HG03280 (cell line): ENCODE measurements around the gene NXNL1.
"Not testable (repeated sequence)": the region's sequence is repeated elsewhere in the genome, so short reads cannot be mapped to it uniquely, and the experiment has no call there.

Experiments
- ATAC-seq: cut with Tn5 transposase; IDR thresholded peaks from one replicate; pipeline ENCODE4 v1.9.1; 2021; ENCODE audit warnings: mild to moderate bottlenecking, moderate library complexity; ENCODE audit not compliant: unreplicated experiment

The NXNL1 gene

GRCh38 chr19:17460372-17461230 is at the start of gene NXNL1:
NXNL1 (minus strand) TSS chr19:17460926; CDS start chr19:17460869, 57 bp downstream.
- no peak for ATAC-seq

- ATAC-seq = not testable (repeated sequence)
Observed at GRCh38 chr19:17508558-17508933, 47.8 kb upstream of the NXNL1 start.

DNA sequence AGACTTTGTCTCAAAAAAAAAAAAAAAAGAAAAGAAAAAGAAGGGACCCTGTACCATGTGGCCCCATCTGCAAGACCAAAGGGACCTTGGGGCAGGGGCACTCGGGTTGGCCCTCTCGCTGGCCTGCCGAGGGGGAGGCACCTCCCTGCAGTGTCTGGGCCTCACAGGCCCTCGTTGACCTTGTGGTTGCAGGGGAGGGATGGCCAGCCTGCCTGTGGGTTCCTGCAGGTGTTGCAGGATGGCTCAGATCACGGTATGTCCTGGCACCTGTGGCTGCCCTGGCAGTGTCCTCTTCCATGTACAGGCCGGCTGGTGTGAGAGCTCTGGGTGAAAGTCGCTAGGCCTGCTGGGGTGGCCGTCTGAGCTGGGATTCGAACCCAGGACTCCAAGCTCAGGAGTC is 46.0 kb upstream of the NXNL1 start:
- ATAC-seq = no peak

- no peak for ATAC-seq
Observed at GRCh38 chr19:17505223-17505622, 44.5 kb upstream of the NXNL1 start.

DNA sequence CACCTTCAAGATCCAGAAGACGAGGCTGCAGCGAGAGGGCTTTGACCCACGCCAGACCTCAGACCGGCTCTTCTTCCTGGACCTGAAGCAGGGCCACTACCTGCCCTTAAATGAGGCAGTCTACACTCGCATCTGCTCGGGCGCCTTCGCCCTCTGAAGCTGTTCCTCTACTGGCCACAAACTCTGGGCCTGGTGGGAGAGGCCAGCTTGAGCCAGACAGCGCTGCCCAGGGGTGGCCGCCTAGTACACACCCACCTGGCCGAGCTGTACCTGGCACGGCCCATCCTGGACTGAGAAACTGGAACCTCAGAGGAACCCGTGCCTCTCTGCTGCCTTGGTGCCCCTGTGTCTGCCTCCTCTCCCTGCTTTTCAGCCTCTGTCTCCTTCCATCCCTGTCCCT is 43.7 kb upstream of the NXNL1 start:
- no peak for ATAC-seq

- no peak for ATAC-seq
Observed at GRCh38 chr19:17504030-17504429, 43.3 kb upstream of the NXNL1 start.

- no peak for ATAC-seq
Observed at GRCh38 chr19:17503240-17503639, 42.5 kb upstream of the NXNL1 start.

DNA sequence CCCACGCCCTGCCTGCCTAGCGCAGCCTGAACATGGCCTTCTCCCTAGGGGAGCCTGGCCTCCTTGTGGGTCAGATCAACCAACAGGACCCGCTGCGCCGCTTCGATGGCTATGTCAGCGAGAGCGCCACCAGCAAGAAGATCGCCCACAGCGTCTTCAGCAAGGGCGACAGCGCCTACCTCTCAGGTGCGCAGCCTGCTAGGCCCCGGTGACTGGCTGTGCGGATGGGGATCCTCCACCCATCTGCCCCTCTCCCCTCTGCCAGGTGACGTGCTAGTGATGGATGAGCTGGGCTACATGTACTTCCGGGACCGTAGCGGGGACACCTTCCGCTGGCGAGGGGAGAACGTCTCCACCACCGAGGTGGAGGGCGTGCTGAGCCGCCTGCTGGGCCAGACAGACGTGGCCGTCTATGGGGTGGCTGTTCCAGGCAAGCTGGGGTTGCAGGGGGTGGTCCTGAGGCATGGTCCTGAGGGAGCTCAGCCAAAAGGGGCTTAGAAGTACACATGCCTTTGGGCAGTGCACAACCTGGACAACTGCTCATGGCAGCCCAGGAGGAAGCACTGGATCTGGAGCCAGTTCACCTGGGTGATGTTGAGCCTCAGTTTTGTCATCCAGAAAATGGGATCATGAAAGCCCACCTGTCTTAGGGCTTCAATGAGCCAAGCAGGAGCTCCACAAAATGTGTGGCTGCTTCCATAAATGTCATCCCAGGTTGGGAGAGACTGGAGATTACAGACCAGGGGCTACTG is 39.9 kb upstream of the NXNL1 start:
- no peak for ATAC-seq

DNA sequence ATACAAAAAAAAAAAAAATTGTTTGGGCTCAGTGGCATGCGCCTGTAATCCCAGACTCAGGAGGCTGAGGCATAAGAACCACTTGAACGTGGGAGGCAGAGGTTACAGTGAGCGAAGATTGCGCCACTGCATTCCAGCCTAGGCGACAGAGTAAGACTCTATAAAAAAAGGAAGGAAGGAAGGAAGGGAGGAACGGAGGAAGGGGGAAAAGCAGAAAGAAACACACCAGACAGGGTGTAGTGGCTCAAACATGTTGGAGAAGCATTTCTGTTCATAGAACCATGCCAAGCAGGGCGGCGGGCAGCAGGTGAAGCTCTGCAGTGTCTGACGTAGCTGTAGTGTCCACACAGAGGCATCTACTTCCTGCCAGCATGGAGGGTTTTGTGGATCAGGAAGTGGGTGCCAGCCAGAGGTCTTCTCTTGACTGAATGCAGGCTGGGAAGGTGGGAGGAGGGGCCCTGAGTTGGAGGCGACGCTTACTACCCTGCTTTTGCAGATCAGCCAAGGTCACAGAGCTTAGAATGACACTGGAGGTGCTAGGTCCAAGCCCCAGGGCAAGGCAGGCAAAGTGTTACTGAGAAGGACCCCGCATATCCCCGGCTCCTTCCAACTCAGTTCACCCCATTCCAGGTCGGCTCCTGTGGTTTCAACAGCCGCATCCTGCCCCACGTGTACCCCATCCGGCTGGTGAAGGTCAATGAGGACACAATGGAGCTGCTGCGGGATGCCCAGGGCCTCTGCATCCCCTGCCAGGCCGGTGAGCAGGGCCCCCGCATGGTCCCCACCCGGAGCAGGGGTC is 39.1 kb upstream of the NXNL1 start:
- no peak for ATAC-seq

DNA sequence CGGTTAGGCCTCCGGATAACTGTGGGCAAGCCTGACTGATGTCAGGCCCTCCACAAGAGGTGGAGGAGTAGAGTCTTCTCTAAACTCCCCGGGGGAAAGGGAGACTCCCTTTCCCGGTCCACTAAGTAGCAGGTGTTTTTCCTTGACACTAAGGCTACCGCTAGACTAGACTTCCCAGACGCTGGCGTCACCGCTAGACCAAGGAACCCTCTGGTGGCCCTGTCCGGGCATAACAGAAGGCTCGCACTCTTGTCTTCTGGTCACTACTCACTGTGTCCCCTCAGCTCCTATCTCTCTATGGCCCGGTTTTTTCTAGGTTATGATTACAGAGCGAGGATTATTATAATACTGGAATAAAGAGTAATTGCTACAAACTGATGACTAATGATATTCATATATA is 38.3 kb upstream of the NXNL1 start:
- ATAC-seq = not testable (repeated sequence)

DNA sequence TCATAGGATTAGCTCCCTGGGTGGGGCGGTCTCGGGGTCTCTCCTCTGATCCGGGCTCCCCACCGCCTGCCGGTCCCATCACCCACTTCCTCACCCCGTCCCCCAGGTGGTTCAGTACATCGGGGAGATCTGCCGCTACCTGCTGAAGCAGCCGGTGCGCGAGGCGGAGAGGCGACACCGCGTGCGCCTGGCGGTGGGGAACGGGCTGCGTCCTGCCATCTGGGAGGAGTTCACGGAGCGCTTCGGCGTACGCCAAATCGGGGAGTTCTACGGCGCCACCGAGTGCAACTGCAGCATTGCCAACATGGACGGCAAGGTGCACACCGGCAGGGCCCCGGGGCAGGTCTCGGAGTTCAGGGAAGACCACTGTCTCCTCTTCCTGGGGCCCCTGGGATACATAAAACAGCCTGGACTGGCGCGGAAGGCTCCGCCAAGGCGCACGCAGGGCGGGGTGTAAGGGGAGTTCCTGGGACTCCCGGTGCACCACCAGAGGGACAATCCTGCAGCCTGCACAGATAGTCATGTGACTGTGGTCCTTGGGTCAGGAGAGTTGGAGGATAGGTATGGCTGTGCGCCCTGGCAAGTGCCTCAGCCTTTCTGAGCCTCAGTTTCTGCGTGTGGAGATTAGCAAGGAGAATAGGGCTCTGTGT is 36.5 kb upstream of the NXNL1 start:
- ATAC-seq = no peak

GRCh38 chr19:17496337-17496997 is 35.7 kb upstream of the NXNL1 start:
- peak; percentile 69 for ATAC-seq

DNA sequence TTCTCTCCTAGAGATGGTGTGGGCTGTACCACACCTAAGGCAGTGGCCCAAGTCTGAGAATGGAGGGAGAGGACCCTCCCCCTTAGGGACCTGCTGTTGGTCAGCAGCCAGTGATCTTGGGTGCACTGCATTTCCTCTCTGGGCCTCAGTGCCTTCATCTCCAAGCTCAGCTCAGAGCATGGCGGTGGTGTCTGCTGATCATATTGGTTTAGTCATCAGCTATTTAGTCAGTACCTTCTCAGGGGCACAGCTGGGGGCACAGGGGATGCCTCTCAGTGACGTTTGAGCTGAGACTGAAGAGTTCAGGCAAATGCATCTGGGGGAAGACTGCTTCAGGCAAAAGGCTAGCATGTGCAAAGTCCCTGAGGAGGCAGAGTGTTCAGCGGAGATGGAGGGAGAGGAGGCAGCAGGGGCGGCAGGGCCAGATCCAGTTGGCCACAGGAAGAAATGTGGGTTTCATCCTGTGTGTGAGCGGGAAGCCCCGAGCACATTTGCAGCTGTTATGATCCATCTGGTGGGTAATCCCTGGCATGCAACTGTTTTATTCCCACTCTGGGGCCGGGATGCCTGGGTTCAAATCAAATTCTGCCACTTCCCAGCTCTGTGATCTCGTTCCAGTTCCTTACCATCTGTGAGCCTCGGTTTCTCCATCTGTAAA is 35.0 kb upstream of the NXNL1 start:
- ATAC-seq = no peak

DNA sequence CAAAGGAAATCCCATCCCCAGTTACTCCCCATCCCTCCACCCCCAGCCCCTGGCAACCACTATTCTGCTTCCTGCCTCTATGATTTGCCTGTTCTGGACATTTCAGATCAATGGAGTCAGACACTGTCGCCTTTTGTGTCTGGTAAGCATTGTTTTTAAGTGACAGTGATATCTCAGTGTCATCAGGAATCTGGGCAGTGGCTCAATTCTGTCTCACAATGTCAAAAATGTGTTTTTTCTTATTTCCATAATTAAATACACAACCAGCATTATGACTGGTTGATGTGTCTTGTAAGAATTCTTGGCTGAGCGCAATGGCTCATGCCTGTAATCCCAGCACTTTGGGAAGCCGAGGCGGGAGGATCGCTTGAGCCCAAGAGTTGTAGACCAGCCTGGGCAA is 30.6 kb upstream of the NXNL1 start:
- ATAC-seq = no peak

DNA sequence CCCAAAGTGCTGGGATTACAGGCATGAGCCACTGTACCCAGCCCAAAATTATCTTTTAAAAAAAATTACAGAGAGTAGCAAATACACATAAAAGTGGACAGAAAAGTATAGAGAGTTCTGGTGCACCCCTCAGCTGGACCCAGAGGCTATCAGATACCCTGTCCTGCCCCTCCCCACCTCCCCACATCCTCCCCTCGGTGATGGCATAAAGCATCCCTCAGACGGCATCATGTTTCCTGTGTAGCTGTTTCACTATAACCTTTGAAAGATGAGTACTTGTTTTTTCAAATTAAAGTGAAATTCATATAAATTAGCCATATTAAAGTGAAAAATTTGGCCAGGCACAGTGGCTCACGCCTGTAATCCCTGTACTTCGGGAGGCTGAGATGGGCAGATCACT is 29.7 kb upstream of the NXNL1 start:
- ATAC-seq = no peak

DNA sequence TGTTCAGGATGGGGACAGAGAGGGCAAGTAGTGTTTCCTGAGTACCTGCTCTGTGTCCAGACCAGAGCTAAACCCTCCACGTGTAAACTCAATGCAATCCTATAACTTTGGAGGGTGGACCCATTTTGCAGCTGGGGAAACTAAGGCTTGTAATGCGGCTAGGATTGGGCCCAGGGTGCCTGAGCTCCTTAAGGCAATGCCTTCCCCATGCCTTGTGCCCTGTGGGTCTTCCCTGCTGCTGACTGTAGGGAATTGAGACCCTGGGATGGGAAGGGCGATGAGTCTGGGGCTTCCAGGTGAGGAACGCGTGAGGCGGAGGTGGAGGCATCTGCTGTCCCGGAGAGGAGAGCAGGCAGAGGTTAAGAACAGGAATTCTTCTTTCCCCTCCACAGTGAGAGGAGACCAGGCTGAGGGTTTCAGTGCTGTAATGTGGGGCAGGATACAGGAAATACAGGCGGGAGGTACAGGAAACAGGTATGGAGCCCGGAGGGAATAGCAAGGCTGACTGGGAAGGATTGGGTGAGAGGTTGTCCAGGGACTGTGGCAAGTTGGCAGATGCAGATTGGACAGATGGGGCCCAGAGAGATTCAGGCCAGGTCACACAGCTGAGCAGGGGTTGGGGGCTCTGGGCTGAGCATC is 28.8 kb upstream of the NXNL1 start:
- ATAC-seq = no peak

DNA sequence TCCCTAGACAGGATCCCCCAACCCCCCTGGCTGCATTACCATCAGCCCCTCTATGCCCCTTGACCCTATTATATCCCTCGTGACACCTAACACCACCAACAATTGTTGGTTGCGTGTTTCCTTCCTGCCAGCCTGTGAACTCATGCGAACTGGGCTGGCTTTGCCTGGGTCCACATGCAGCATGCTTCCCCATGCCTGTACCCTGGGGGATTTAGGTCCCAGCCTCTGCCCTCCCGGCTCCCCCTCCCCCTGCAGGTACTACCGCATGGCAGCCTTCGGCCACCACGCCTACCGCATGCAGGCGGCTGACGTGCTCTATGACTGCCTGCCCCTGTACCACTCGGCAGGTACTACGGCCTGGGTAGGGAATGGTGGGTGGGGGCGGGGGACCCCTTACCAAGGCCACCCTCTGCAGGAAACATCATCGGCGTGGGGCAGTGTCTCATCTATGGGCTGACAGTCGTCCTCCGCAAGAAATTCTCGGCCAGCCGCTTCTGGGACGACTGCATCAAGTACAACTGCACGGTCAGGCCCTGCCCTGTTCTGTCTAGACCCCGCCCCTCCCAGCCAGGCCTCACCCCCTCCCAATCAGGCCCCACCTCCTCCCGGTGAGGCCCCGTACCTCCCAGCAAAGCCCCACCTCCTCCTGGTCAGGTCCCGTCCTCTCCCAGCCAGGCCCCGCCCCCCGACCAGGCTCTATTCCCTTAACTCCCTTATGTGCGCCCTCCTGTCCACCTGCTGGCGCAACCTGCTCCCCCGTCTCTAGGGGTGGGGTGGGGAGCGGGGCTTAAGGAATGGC is 28.1 kb upstream of the NXNL1 start:
- no peak for ATAC-seq

DNA sequence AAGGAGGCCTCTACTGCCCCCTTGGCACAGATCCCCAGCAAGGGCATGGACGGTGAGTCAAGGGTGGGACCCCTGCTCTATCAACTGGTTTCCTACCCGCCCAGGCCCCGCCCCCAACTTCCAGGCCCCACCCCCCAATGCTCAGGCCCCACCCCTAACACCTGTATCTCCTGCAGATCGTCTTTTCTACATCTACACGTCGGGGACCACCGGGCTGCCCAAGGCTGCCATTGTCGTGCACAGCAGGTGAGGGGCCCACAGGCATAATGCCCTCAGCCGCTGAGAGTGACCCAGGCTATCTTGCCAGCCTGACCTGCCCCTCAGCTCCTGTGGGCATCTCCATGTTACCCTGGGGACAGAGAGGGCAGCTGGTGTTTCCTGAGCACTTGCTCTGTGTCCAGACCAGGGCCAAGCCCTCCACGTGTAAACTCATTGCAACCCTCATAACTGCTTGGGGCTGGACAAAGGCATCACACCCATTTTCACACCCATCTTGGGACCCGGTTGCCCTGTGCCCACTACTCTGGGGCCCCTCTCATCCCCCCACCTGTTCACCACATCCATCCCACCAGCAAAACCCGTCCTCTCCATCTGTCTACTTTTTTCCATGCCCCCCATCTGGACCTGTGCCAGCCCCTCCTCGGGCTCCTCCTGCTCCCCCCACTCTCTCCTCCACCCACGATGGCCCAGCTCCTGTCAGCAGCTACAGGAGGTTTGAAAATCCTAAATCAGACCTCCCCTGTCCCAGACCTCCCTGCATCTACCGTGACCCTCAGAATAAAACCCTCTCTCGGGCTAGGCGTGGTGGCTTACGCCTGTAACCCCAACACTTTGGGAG is 26.8 kb upstream of the NXNL1 start:
- no peak for ATAC-seq
